PC-3 (cell line): ENCODE data around the gene UTF1.
A peak's percentile ranks its signal among the peaks of the same experiment; 100 is the strongest.

Experiments
- EZH2 ChIP-seq: fragments of 300-600 bp; sonication (generic); IDR thresholded peaks from one replicate; pipeline ENCODE4 v1.6.1; 2017; ENCODE audit warnings: antibody characterized with exemption, mild to moderate bottlenecking, low read length; ENCODE audit not compliant: unreplicated experiment
- TF ChIP-seq, protein P1 (sequence below): fragments of 300-600 bp; sonication (generic); conservative IDR thresholded peaks from 2 replicates; pipeline ENCODE4 v1.5.1; 2017; ENCODE audit warnings: antibody characterized with exemption, low read depth, mild to moderate bottlenecking, low read length

DNA sequence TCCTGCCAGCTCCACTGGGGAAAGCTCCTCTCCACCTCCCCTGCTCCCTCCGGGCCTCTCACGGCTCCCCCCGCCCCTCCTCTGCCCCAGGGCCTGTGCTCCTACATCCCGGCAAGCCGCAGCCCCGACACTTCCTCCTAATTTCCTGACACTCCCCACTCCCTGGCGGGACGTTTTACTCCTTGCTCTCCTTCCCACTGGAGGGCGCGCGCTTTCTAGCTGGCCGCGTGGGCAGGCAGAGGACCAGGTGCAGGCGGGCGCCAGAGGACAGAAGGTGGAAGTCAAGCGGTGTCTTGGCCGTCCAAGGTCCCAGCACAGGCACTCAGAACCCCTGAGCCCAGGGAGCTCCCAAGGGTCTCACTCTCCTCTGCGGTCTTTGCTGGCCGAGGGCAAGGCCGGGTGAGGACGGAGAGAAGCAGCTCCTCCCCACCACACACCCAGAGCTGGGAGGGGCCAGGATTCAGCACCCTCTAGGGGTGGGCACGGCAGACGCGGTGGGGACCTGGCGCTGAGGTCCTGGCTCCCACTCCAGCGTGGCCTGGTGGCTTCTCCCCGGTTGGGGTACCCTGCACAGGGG is 27.6 kb downstream of the UTF1 start:
- TF ChIP-seq, protein P1, sequence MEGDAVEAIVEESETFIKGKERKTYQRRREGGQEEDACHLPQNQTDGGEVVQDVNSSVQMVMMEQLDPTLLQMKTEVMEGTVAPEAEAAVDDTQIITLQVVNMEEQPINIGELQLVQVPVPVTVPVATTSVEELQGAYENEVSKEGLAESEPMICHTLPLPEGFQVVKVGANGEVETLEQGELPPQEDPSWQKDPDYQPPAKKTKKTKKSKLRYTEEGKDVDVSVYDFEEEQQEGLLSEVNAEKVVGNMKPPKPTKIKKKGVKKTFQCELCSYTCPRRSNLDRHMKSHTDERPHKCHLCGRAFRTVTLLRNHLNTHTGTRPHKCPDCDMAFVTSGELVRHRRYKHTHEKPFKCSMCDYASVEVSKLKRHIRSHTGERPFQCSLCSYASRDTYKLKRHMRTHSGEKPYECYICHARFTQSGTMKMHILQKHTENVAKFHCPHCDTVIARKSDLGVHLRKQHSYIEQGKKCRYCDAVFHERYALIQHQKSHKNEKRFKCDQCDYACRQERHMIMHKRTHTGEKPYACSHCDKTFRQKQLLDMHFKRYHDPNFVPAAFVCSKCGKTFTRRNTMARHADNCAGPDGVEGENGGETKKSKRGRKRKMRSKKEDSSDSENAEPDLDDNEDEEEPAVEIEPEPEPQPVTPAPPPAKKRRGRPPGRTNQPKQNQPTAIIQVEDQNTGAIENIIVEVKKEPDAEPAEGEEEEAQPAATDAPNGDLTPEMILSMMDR, result peak; percentile 72
- TF ChIP-seq EZH2, result no peak
